Measurements from ENCODE around the gene POLR2L. TPM values are rescaled to one million over a fixed set of nuclear protein-coding genes. Genes with fewer than 3 reads are reported as not detected.

The POLR2L gene
- polyA plus RNA-seq, 3 donors from 2014 or later = 139 to 200 (median 142) TPM

DNA sequence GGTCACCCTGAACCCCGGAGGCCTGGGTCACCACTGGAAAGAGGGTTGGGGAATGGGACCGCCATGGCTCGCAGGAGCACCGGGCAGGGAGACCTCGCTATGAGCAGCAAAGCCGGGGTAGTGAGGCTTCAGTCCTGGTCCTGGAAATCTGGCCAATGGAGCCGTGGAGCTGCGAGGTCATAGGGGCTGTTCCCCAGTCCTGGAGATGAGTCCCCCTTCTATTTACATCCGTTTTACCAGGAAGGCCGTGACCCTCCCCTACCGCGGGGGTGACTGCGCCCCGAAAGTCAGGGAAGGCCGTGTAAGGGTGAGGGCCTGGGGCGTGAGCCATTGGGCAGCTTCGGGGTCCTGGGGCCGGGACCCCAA is 37.7 kb downstream of the POLR2L start:
- H3K4me3 Mint-ChIP-seq = peak overlapping the region; percentile 72 to 82 (median 78)
- no peaks in the 10 kb centered on the region for H3K36me3 Mint-ChIP-seq
- DNase-seq = no peak
- peaks cover 2 to 11% (median 6%) of the 10 kb centered on the region in 3 donors for H3K27me3 Mint-ChIP-seq (ENCODE audit: low read depth in 3 of 3)
- H3K9me3 Mint-ChIP-seq = no peaks in the 10 kb centered on the region
- peak overlapping the region in 4 of 6 donors; percentile 40 to 69 (median 64) for H3K27ac Mint-ChIP-seq
- H3K4me1 Mint-ChIP-seq = peaks cover 15 to 16% of the 10 kb centered on the region in 2 donors

- Mint-ChIP-seq H3K27me3 (ENCODE audit: low read depth in 3 of 3) (peaks cover 0 to 7% (median 2%) of the 10 kb centered on the region in 3 donors), H3K9me3 (no peaks in the 10 kb centered on the region), H3K4me1 (peaks cover 14% of the 10 kb centered on the region in 2 donors), H3K27ac (peak overlapping the region in 4 of 6 donors; percentile 40 to 69 (median 64)), H3K4me3 (peak overlapping the region; percentile 72 to 82 (median 78)), H3K36me3 (no peaks in the 10 kb centered on the region)
- no peak for DNase-seq
Measured at GRCh38 chr11:803770-804598, 38.3 kb downstream of the POLR2L start.

- H3K27ac Mint-ChIP-seq = no peak overlapping the region
Measured at GRCh38 chr11:803467-803742, 38.9 kb downstream of the POLR2L start.

DNA sequence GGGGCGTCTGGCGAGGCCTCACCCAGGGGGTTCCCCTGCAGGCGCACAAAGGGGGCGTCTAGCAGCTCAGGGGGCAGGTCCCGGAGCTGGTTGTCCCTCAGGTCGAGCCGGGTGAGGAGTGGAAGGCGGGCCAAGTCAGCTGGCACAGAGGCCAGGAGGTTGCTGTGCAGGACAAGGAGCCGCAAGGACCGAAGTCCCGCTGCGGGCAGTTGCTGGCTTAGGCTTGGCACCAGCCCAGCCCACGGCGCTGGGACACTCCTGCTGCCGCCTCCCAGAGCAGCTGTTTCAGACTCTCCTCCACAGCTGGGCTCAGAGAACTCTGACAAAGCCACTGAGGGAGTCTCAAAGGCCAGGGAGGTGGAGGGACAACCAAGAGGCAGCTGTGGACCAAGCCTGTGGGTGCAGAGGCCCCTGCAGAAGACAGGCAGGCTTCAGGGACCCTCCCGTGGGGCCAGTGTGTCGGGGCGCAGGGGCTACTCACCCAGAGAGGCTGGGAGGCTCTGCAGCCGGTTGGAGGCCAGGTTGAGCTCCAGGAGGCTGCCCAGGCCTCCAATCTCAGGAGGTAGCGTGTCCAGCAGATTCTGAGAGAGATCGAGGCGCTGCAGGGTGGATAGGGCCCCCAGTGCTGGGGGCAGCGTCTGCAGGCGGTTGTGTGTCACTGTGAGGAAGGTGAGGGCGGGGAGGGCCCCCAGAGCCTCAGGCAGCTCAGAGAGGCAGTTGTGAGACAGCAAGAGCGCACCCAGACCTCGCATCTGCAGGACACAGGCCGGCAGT is 39.4 kb downstream of the POLR2L start:
- H3K4me3 Mint-ChIP-seq = peak overlapping the region in 1 of 5 donors; percentile 13
- H3K4me1 Mint-ChIP-seq = peaks cover 4 to 6% of the 10 kb centered on the region in 2 donors
- no peak overlapping the region for H3K27ac Mint-ChIP-seq
- H3K36me3 Mint-ChIP-seq = no peaks in the 10 kb centered on the region
- H3K27me3 Mint-ChIP-seq (ENCODE audit: low read depth in 3 of 3) = peaks cover 0 to 2% (median 2%) of the 10 kb centered on the region in 3 donors
- no peaks in the 10 kb centered on the region for H3K9me3 Mint-ChIP-seq
- no peak for DNase-seq

More at GRCh38 chr11:803467-803742, 38.9 kb downstream of the POLR2L start:
- H3K4me1 Mint-ChIP-seq = peaks cover 8% of the 10 kb centered on the region in 2 donors
- H3K36me3 Mint-ChIP-seq = no peaks in the 10 kb centered on the region
- no peaks in the 10 kb centered on the region for H3K9me3 Mint-ChIP-seq
- H3K4me3 Mint-ChIP-seq = peak overlapping the region in 1 of 5 donors; percentile 26
- no peak for DNase-seq
- peaks cover 0 to 4% (median 2%) of the 10 kb centered on the region in 3 donors for H3K27me3 Mint-ChIP-seq (ENCODE audit: low read depth in 3 of 3)

- Mint-ChIP-seq H3K4me1 (peaks cover 0 to 6% of the 10 kb centered on the region in 2 donors), H3K9me3 (no peaks in the 10 kb centered on the region), H3K27me3 (ENCODE audit: low read depth in 3 of 3) (peaks cover 0 to 5% (median 4%) of the 10 kb centered on the region in 3 donors), H3K27ac (no peak overlapping the region), H3K4me3 (no peak overlapping the region), H3K36me3 (no peaks in the 10 kb centered on the region)
- no peak for DNase-seq
Measured at GRCh38 chr11:802018-802617, 40.2 kb downstream of the POLR2L start.

- DNase-seq = no peak
- Mint-ChIP-seq H3K4me3 (no peak overlapping the region), H3K27me3 (ENCODE audit: low read depth in 3 of 3) (peaks cover 0 to 5% (median 5%) of the 10 kb centered on the region in 3 donors), H3K9me3 (no peaks in the 10 kb centered on the region), H3K36me3 (no peaks in the 10 kb centered on the region), H3K27ac (no peak overlapping the region), H3K4me1 (peaks cover 5 to 15% of the 10 kb centered on the region in 2 donors)
Measured at GRCh38 chr11:801097-801780, 41.1 kb downstream of the POLR2L start.

GRCh38 chr11:800473-800872 is 41.9 kb downstream of the POLR2L start:
- Mint-ChIP-seq H3K4me3 (no peak overlapping the region), H3K27ac (no peak overlapping the region), H3K4me1 (peaks cover 10 to 18% of the 10 kb centered on the region in 2 donors), H3K9me3 (no peaks in the 10 kb centered on the region), H3K36me3 (no peaks in the 10 kb centered on the region), H3K27me3 (ENCODE audit: low read depth in 3 of 3) (peaks cover 0 to 6% (median 5%) of the 10 kb centered on the region in 3 donors)
- DNase-seq = no peak

GRCh38 chr11:799641-800316 is 42.5 kb downstream of the POLR2L start:
- Mint-ChIP-seq H3K27ac (no peak overlapping the region), H3K36me3 (no peaks in the 10 kb centered on the region)

GRCh38 chr11:798093-798713 is 44.1 kb downstream of the POLR2L start, which contains the start of gene SLC25A22:
Gene SLC25A22 (minus strand): TSS chr11:798281. CDS start chr11:795006, 3,275 bp downstream.
- DNase-seq = peak; percentile 87 to 89 (median 88)
- peak within 1 kb of the TSS; percentile 92 to 97 (median 94) for H3K27ac Mint-ChIP-seq
- no peaks in the 10 kb centered on the region for H3K36me3 Mint-ChIP-seq
- H3K4me3 Mint-ChIP-seq = peak within 1 kb of the TSS; percentile 90 to 95 (median 92)
- no peaks in the 10 kb centered on the region for H3K9me3 Mint-ChIP-seq
- H3K27me3 Mint-ChIP-seq (ENCODE audit: low read depth in 3 of 3) = peaks cover 0 to 5% (median 5%) of the 10 kb centered on the region in 3 donors
- peaks cover 10 to 15% of the 10 kb centered on the region in 2 donors for H3K4me1 Mint-ChIP-seq

More at GRCh38 chr11:799641-800316, 42.5 kb downstream of the POLR2L start:
- Mint-ChIP-seq H3K27me3 (ENCODE audit: low read depth in 3 of 3) (peaks cover 0 to 5% (median 5%) of the 10 kb centered on the region in 3 donors), H3K4me3 (no peak overlapping the region), H3K4me1 (peaks cover 10 to 18% of the 10 kb centered on the region in 2 donors), H3K9me3 (no peaks in the 10 kb centered on the region)
- DNase-seq = no peak

- Mint-ChIP-seq H3K4me1 (peaks cover 10 to 15% of the 10 kb centered on the region in 2 donors), H3K27me3 (ENCODE audit: low read depth in 3 of 3) (peaks cover 0 to 5% (median 3%) of the 10 kb centered on the region in 3 donors), H3K4me3 (peak overlapping the region; percentile 90 to 95 (median 92)), H3K9me3 (no peaks in the 10 kb centered on the region), H3K36me3 (no peaks in the 10 kb centered on the region), H3K27ac (peak overlapping the region; percentile 92 to 97 (median 94))
- peak; percentile 79 to 82 (median 82) for DNase-seq
Measured at GRCh38 chr11:797296-798092, 44.8 kb downstream of the POLR2L start.

DNA sequence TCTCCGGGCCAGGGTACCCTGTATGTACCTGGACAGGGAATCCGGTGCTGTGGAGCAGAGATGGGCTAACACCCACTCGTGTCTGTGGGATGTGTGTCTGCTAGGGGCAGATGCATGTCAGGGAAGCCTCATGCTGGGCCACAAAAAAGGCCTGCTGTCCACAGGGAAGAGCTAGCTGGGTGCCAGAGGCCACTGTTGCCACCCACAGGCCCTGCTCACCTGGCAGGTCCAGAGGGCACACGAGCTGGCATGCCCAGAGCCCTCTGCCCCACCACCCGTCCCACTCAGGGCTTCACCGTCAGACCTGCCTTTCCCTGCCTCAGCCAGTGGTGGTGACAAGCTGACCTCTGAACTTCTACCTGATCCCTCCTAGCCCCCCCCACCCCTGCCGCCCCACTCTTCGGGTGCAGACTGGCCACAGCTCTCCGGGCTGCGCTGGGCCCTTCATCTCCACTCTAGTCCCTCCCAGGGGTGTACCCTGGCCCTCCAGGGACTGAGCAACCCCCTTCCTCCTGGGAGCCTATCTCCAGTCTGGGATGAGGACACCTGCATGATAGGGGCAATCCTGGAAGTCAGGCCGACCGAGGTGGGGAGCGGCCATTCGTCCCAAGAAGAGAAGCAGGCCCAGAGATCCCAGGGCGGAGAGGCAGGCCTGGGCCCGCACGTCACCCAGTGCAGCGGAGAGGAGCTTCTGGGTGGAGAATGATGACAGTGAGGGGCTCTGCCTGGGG is 45.6 kb downstream of the POLR2L start:
- Mint-ChIP-seq H3K4me3 (peak overlapping the region; percentile 90 to 95 (median 92)), H3K27ac (peak overlapping the region; percentile 92 to 97 (median 94)), H3K9me3 (no peaks in the 10 kb centered on the region), H3K4me1 (peaks cover 10 to 15% of the 10 kb centered on the region in 2 donors), H3K36me3 (no peaks in the 10 kb centered on the region), H3K27me3 (ENCODE audit: low read depth in 3 of 3) (peaks cover 0 to 5% (median 3%) of the 10 kb centered on the region in 3 donors)
- no peak for DNase-seq
